Activated B cell treated with CpG ODN at 0.5 μM for 24 hours (primary cell): ENCODE data around the gene SEMA3D. TPM values are rescaled to one million over a fixed set of nuclear protein-coding genes. Genes with fewer than 3 reads are reported as not detected.
A peak's percentile ranks its signal among the peaks of the same experiment; 100 is the strongest.

Source experiments
- ATAC-seq: fragments of 200-7000 bp; cut with Tn5 transposase; one replicate; pipeline ENCODE4 v1.10.0; 2021; ENCODE audit warnings: low read depth, mild to moderate bottlenecking, moderate library complexity
- CTCF ChIA-PET: fragments of 350-600 bp; sonication (Branson Sonifier 250); formaldehyde crosslinking; loops from one replicate; lab custom pipeline; 2021; ENCODE audit warnings: antibody characterized with exemption; lab: Charles Lee
- POLR2A ChIA-PET: fragments of 350-600 bp; sonication (Branson Sonifier 250); formaldehyde crosslinking; loops from one replicate; lab custom pipeline; 2021; ENCODE audit warnings: antibody characterized with exemption; lab: Charles Lee
- DNase-seq: peaks from one replicate; pipeline ENCODE4 v3.0.0; 2022
- H3K27ac Mint-ChIP-seq: one replicate; pipeline ENCODE4 v1.8.0; 2020; ENCODE audit warnings: mixed read lengths
- H3K27me3 Mint-ChIP-seq: one replicate; pipeline ENCODE4 v1.8.0; 2021; ENCODE audit warnings: mixed read lengths
- H3K36me3 Mint-ChIP-seq: one replicate; pipeline ENCODE4 v1.8.0; 2021; ENCODE audit warnings: low read depth, mixed read lengths
- H3K4me1 Mint-ChIP-seq: one replicate; pipeline ENCODE4 v1.8.0; 2021; ENCODE audit warnings: mixed read lengths
- H3K4me3 Mint-ChIP-seq: one replicate; pipeline ENCODE4 v1.8.0; 2020; ENCODE audit warnings: mild to moderate bottlenecking, mixed read lengths
- H3K9me3 Mint-ChIP-seq: one replicate; pipeline ENCODE4 v1.8.0; 2020; ENCODE audit warnings: mixed read lengths
- intact Hi-C: fragments of 100-400 bp; cut with micrococcal nuclease; formaldehyde crosslinking; loops from one replicate; pipeline ENCODE4 v1.15.1; 2024
- total RNA-seq: library from RNA; stranded (reverse); gene quantifications from 2 replicates; pipeline ENCODE4 v1.2.3, GENCODE V29; 2022
- TF ChIP-seq, protein P1 (sequence below): fragments of 200-600 bp; IDR thresholded peaks from one replicate; pipeline ENCODE4 v1.8.0; 2022; ENCODE audit warnings: antibody characterized with exemption, mild to moderate bottlenecking

Gene SEMA3D
- total RNA-seq, 1 donor from 2014 or later: not detected

DNA sequence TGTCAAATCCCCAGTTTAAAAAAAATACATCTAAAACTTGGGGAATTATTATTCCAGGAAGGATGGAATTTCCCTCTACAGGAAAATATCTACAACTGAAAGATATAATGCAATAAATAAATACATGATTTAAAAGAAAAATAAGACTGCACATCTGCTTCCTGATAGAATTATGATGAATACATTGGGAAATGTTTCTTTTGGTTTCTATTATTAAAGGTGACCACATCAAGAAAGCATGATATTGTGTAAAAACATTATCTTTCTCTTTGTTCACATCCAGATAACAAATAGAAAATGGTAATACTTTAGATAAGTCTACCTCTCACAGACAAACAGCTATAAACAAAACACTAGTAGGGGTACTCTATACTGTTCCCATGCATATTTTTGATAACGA lies 19.2 kb downstream of the SEMA3D start:
- H3K4me3 Mint-ChIP-seq: no peak overlapping the region
- no peak overlapping the region for H3K27ac Mint-ChIP-seq
- DNase-seq (no peak), ATAC-seq (no peak)
- H3K4me1 Mint-ChIP-seq: no peaks in the 10 kb centered on the region
- no peaks in the 10 kb centered on the region for H3K9me3 Mint-ChIP-seq
- ChIA-PET CTCF (no interaction called here), POLR2A (no interaction called here)
- no peaks in the 10 kb centered on the region for H3K27me3 Mint-ChIP-seq
- intact Hi-C loops: no loop called here
- no peaks in the 10 kb centered on the region for H3K36me3 Mint-ChIP-seq
- TF ChIP-seq, protein P1, sequence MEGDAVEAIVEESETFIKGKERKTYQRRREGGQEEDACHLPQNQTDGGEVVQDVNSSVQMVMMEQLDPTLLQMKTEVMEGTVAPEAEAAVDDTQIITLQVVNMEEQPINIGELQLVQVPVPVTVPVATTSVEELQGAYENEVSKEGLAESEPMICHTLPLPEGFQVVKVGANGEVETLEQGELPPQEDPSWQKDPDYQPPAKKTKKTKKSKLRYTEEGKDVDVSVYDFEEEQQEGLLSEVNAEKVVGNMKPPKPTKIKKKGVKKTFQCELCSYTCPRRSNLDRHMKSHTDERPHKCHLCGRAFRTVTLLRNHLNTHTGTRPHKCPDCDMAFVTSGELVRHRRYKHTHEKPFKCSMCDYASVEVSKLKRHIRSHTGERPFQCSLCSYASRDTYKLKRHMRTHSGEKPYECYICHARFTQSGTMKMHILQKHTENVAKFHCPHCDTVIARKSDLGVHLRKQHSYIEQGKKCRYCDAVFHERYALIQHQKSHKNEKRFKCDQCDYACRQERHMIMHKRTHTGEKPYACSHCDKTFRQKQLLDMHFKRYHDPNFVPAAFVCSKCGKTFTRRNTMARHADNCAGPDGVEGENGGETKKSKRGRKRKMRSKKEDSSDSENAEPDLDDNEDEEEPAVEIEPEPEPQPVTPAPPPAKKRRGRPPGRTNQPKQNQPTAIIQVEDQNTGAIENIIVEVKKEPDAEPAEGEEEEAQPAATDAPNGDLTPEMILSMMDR: no peak

DNA sequence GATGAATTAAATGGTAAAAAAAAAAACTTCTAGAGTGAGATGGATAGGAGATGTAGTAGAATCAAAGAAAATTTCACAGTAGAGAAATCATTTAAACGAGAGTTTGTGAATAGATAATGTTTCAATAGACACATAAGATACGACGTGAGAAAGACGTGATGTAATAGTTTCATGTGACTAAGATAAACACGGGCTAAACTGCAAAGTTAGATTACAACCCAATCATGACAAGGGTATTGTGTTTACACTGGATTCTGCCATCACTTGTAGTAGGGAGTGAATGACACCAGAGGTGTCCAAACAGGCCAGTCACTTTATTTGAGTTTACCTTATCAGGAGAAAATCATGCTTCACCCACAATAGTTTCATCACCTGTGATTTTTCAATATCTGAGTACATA lies 21.6 kb downstream of the SEMA3D start:
- H3K36me3 Mint-ChIP-seq: no peaks in the 10 kb centered on the region
- TF ChIP-seq, protein P1: no peak
- no peak overlapping the region for H3K4me3 Mint-ChIP-seq
- DNase-seq: no peak
- POLR2A ChIA-PET: no interaction called here
- no peaks in the 10 kb centered on the region for H3K9me3 Mint-ChIP-seq
- no peak for ATAC-seq
- no peaks in the 10 kb centered on the region for H3K27me3 Mint-ChIP-seq
- no peak overlapping the region for H3K27ac Mint-ChIP-seq
- intact Hi-C loops: no loop called here
- CTCF ChIA-PET: no interaction called here
- H3K4me1 Mint-ChIP-seq: peaks cover 6% of the 10 kb centered on the region

DNA sequence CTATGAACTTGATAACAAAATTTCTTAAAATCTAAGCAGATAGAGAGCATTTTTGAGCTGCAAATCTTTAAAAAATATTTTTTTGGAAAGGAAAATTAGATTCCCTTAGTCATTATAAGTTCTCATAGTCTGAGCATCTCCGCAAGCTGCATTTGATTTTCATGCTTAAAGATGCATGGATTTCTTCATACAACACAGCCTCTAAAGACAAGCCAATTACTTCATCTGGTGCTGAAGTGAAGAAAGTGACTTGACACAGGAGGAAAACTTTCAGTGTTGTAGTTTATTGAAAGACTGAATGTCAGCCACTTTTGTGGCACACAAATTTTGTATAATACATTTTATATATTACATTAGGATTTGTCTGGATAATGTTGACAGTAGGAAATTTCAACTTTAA lies 22.5 kb downstream of the SEMA3D start:
- Mint-ChIP-seq H3K27me3 (no peaks in the 10 kb centered on the region), H3K36me3 (no peaks in the 10 kb centered on the region), H3K27ac (no peak overlapping the region), H3K9me3 (no peaks in the 10 kb centered on the region), H3K4me1 (peaks cover 8% of the 10 kb centered on the region), H3K4me3 (no peak overlapping the region)
- no peak for DNase-seq
- ChIA-PET CTCF (no interaction called here), POLR2A (no interaction called here)
- TF ChIP-seq, protein P1: no peak
- intact Hi-C loops: no loop called here
- no peak for ATAC-seq

DNA sequence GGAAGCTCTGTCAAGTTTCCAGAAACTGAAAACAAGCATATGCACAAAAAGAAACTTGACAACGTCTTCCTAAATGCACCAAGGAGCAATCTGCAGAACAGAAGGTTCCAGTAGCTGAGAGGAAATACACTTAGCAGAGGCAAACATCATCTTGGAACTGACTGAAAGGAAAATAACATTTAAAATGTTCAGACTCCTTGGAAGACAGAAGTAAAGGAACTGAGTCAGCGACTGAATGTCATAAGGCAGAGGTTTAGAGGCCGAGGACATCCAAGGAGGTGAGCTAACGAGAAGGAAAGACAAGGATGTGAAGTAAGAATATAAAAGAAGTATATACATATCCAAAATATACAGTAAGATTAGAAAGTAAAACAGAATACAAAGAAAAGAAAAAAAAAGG lies 24.1 kb downstream of the SEMA3D start:
- TF ChIP-seq, protein P1: no peak
- Mint-ChIP-seq H3K27me3 (no peaks in the 10 kb centered on the region), H3K36me3 (no peaks in the 10 kb centered on the region), H3K9me3 (peaks cover 3% of the 10 kb centered on the region), H3K4me3 (no peak overlapping the region), H3K4me1 (peaks cover 8% of the 10 kb centered on the region), H3K27ac (no peak overlapping the region)
- ATAC-seq (no peak), DNase-seq (no peak)
- CTCF ChIA-PET: no interaction called here
- intact Hi-C loops: no loop called here
- POLR2A ChIA-PET: no interaction called here

DNA sequence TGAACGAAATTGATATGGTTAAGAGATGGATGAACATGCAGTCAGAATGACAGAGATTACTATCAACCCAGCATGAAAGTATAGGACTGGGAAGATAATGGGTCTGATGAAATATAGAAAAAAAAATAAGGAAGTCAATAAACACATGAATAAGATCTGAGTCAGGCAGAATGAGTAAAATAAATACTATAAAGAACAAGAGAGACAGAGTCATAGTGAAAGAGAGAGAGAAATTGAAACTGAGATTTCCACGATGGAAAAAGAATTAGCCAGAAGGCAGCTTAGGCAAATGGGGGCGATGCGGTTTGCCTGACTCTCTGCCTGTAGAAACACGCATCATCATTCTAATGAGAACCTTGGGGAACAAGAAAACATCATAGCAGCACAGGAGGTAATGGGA lies 26.6 kb downstream of the SEMA3D start:
- Mint-ChIP-seq H3K36me3 (no peaks in the 10 kb centered on the region), H3K4me1 (peaks cover 8% of the 10 kb centered on the region), H3K27me3 (no peaks in the 10 kb centered on the region), H3K4me3 (peak overlapping the region; percentile 2), H3K27ac (no peak overlapping the region), H3K9me3 (peaks cover 3% of the 10 kb centered on the region)
- DNase-seq (no peak), ATAC-seq (peak; percentile 31)
- ChIA-PET CTCF (no interaction called here), POLR2A (no interaction called here)
- TF ChIP-seq, protein P1: no peak
- intact Hi-C loops: loop anchor here (1.0 kb wide), 1 partner anchor 130 kb away; no protein-coding TSS in a partner anchor
